Tracheal epithelial cell (primary cell): ENCODE measurements around the gene C14orf39. TPM values are rescaled to one million over a fixed set of nuclear protein-coding genes. Genes with fewer than 3 reads are reported as not detected.

Experiments used
- total RNA-seq: library from RNA; depleted of rRNA; stranded (reverse); fragments of >200 nt; gene quantifications from 2 replicates; pipeline ENCODE4 v1.2.1, GENCODE V29; 2014

C14orf39 gene, protein sequence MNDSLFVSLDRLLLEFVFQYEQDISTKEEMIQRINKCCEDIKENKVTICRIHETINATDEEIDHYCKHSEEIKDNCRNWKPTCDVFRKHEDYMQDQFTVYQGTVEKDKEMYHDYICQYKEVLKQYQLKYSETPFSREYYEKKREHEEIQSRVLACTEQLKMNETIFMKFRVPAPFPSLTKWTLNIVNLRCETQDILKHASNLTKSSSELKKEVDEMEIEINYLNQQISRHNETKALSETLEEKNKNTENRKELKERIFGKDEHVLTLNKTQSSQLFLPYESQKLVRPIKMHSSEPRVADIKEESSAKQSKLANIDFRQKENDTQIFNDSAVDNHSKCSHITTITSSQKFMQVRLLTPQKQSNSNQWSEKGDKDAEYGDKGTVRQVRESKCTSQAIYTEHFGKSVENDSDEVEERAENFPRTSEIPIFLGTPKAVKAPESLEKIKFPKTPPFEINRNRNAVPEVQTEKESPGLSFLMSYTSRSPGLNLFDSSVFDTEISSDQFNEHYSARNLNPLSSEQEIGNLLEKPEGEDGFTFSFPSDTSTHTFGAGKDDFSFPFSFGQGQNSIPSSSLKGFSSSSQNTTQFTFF
- 1.3 and 1.7 TPM in 2 replicates for total RNA-seq

DNA sequence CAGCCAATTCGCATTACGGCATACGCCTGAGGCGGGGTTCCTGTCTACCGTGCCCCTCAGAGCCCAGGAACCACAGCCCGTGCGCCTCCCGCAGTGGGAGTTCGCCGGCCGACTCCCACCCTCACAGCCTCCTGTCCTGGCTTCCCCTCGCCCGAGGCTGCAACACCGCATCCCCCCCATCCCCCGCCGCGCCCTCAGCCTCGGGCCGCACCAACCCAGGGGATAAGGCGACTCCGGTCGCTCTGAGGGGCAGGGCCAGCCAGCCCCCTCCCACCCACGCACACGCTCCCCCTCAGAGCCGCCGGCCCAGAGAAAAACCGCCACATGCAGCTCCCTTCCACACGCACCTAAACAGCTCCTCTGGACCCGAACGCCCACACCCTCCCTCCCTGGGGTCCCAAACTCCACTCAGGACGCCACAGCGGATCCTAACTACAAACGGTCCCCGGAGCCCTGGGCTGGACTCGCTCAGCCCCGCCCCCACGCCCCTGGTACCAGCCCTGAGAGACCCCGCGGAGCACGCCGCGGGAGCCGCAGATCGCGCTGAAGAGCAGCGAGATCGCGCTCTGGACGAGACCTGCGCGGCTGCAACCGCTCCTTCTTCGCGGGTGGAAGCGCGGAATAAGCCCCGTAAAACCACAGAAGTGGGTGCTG, at the start of gene C14orf39:
TSS of gene C14orf39 (minus strand) at position 466 of the 654 bp plus-strand sequence. CDS start 985 bp downstream, outside the sequence.

GRCh38 chr14:60508707-60509437, 23.0 kb upstream of the C14orf39 start, which contains the start of gene SIX6:
Gene SIX6, plus strand, starts transcription at chr14:60509146. Its CDS starts 253 bp downstream, at chr14:60509399.

Other genes starting within 250 kb of the C14orf39 start
- gene PPM1A, start 236.8 kb downstream of the C14orf39 start, total RNA-seq, result 27.9 and 28.2 TPM in 2 replicates
- not detected in 2 replicates for gene SIX6, start 23.1 kb upstream of the C14orf39 start, total RNA-seq
- 4.1 and 10.0 TPM in 2 replicates for gene SIX1, start 163.4 kb upstream of the C14orf39 start, total RNA-seq
- gene SIX4, start 238.3 kb upstream of the C14orf39 start, total RNA-seq, result 6.3 and 7.0 TPM in 2 replicates
- 52.1 and 69.1 TPM in 2 replicates for gene MNAT1, start 248.7 kb upstream of the C14orf39 start, total RNA-seq